MV-4-11 (cell line): Measurements from ENCODE around the gene GALNT9.
"Not testable (repeated sequence)": the region's sequence is repeated elsewhere in the genome, so short reads cannot be mapped to it uniquely, and the experiment has no call there.

Experiments used
- DNase-seq: peaks from one replicate; lab custom pipeline; 2025; lab: John Stamatoyannopoulos, UW

GALNT9 gene

DNA sequence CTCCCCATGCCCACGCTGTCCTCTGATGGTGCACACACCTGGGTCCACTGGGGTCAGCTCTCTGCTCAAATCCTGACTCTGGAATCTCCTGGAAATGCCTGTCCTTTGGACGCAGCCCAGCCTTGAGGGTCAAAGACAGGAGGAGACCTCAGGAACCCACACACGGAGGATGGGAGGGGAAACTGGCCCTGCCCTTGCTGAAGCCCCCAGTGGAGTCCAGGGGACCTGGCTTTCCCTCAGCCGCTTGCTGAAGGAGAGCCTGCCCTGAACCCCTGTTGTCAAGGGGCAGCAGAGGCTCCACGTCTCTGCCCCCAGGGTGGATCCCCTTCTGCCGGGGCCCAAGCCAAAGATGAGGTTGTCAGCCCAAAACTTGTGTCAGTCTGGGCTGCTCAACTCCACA lies 16.9 kb downstream of the GALNT9 start:
- DNase-seq: no peak

DNA sequence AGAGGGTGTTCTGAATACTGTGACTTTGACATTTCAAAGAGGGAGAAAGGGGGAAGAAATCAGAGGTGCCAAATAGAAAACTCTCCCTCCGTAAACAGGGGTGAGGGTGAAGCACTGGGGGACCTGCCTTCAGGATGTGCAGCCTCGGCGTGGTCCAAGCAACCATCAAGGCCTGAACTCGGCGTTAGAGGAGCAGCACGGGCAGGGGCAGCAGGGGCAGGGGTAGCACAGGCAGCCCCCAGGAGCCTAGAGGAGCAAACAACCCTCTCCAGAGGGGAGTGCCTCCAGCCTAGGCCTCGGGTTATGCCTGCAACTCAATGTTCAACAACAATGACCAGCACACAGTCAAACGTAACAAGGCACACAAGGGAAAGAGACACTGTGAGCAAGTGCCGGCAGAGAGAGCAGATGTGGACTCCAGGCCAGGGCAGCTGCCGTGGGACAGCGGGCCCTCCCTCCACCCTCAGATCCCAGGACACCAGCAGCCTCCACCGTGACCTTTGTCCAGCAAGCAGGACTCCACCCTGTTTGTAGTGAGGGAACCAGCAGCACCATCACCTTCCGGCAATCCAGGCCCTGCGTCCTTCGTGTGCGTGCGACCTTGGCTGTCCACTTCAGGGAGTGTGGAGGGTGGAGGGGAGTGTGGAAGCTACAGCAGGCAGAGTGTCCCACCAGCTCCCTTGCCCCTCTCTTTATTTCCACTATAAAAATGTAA lies 18.0 kb downstream of the GALNT9 start:
- no peak for DNase-seq

DNA sequence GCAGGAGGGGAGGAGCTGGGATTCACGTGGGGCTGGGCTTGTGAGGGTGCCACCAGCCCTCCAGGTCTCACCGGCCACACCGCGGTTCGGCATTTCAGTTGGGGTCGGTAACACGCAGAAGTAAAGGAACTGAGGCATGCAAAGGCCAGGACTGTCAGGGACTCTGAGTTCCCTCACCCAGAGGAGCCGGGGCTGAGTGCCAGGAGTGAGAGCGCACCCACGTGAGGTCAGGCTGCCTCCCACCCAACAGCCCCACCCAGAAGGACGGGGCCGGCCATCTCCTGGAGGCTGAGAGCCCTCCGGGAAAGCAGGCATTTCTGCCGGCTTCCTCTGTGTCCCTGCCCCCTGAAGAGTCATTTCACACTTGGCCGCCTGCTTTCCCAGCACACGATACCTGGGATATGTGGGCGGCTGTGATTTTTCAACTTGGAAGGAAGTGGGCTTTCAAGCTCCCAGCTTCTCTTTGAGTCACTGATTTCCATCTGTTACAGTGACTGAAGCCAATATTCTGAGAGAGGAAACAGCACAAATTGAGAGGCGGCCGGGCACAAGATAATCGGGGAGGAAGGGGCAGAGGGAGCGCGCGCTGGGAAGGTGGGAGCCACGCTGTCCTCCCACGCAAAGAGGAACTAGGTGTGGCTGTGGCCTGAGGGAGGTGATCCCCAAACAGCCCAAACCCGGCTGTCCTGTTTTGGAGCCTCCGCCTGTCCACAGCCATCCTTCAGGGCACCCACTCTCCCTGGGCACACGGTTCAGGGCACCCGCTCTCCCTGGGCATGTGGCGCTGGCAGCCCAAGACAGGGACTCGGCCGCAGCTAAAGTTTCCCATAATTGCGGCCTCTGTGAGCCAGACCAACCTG lies 19.0 kb downstream of the GALNT9 start:
- no peak for DNase-seq

DNA sequence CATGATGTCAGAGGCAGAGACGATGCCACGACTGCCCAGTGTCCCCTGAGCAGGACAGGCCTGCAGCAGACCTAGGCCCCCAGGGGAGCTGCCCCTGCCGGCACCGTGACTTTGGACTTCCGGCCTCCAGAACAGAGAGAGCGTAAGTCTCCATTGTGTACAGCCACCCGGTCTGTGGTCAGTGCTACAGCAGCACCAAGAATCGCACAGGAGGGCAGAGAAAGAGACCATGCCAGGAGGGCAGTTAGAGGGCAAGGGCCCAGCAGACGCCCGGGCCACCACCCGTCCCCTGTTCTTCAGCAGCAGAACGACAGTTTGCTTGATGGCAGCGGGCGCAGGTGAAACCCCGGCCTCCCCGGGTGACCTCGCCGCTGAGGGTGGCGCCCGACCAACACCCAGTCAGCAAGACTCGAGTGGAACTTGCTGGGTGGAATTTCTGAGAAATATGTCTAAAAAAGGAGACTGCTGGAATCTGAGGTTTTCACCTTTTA lies 19.7 kb downstream of the GALNT9 start:
- no peak for DNase-seq

DNA sequence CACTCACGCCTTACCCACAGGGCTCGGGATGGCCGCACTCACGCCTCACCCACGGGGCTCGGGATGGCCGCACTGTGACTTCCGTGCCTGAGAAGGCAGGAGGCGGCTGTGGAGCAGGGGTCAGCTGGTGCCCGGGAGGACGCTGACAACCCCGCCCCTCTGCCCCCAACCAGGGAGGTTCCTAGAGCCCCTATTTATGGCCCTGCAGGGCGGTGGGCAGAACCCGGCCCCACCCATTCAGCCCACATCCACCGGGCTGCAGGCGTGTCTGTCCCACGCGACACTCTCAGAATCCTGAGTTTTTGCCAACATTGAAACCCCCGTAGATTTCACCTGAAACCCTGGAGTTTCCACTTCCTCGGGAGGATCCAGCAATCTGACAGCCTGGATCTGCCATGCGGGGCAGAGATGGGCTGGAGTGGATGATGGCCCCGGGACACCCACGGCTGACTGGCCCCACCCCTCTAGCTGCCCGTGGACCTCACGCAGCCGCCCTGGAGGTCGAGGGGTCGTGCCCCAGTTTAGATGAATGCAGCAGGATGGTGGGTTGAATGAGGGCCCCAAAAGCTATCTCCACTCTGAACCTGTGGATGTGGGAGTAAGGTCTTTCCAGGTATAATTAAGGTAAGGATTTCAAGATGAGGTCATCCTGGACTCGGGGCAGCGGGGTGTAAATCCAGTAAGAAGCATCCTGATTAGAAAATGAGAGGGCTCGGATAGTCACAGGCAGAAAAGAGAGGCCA lies 20.4 kb downstream of the GALNT9 start:
- DNase-seq: no peak

DNA sequence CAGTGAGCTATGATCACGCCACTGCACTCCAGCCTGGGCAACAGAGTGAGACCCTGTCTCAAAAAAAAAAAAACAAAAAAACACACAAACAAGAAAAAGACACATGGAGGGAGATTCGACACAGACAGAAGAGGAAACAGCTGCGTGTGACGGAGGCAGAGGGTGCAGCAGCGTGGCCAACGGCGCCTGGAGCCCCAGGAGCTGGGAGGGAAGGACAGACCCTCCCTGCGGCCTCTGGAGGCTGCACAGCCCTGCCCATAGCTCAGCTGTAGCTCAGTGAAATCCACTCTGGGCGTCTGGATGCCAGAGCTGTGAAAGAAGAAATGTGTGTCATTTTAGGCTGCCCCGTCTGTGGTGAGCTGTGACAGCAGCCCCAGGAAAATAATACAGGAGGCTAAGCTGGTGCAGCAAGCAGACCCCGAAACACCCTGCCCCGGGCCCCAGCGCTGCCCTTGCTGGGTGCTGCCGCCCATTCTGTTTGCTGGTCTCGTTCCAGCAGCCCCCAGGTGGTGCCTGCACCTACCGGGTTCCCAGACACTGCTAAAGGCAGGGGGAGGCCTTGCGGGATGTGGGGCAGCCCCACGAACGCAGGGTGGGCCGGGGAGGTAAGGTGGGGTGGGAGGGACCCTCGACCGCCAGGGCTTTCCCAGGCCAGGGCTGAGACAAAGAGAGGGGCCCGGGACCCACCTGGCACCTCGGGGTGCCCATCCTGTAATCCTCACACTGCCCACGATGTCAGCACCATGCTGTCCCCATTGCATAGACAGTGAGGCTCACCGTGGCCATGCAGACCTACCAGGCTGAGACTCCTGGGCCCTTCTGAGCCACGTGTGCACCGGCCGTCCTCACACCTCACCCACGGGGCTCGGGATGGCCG lies 21.2 kb downstream of the GALNT9 start:
- DNase-seq: no peak

DNA sequence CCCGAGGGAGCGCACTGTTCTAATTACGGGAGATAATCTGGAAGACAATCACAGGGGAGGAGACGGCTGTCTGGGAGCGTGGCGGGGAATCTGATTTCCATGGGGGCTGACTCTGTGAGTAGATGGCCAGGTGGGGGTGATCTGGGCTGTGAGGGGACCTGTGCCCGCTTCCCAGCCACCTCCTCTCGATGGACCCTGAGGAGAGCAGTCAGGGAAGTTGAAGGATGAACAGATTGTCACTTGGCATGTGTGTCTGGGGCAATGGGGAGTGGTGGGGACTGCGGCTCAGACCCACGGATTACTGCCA lies 22.6 kb downstream of the GALNT9 start:
- no peak for DNase-seq

DNA sequence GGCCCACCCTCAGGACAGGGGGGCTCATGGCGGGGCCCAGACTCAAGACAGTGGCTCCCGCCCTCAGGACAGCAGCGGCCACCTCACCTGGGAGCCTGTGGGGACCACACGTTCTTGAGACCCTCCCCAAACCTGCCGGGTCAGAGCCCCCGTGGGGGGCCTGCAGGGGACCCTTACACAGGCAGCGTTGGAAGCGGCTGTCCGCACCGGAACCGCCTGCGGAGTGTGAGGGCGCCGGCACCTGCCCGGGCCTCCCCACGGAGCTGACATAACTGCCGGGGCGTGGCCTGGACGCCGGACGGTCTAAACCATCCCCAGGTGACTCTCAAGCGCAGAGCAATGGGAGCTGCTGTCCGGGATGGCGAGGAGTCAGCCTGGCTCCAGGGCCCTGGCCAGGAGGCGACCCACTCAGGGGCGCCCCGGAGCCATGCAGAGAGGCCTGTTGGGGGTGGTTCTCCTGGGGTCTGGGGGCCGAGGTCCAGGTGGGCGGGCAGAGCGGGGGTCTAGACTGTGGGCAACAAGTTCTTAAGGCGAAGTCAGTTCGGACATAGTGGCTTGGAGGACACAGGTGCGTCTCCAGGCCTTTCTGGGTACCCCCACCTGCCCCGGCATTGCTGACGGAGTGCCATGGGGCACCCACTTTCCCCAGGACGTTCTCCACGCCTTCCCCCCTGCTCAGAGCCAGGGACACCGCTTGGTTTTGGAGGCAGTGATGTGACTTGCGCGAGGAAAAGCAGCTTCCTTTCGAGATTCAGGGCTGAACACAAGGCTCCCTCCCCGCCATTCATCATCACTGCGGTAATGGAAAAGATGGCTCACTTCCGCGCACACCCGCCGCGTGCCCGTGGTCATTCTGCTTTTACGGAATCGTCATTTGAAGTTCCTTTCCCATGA lies 23.2 kb downstream of the GALNT9 start:
- DNase-seq: no peak

DNA sequence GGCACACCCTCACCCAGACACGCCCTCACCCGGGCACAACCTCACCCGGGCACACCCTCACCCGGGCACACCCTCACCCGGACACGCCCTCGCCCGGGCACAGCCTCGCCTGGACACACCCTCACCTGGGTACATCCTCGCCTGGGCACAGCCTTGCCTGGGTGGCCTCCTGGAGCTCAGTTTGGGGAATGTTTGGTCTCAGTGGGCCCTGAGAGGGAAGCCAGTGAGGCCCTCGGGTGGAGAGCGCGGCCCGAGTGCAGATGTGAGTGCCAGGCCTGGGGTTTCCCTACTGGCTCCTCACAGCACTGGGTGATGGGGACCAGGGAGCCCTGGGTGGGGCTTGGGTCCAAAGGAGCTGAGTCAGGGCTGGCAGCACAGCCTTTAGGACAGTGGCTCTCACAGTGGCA lies 23.8 kb downstream of the GALNT9 start:
- no peak for DNase-seq

DNA sequence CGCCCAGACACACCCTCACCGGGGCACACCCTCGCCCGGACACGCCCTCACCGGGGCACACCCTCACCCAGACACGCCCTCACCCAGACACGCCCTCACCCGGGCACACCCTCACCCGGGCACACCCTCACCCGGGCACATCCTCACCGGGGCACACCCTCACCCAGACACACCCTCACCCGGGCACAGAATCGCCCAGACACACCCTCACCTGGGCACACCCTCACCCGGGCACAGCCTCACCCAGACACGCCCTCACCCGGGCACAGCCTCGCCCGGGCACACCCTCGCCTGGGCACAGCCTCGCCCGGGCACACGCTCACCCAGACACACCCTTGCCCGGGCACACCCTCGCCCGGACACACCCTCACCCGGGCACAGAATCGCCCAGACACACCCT lies 24.5 kb downstream of the GALNT9 start:
- not testable (repeated sequence) for DNase-seq

DNA sequence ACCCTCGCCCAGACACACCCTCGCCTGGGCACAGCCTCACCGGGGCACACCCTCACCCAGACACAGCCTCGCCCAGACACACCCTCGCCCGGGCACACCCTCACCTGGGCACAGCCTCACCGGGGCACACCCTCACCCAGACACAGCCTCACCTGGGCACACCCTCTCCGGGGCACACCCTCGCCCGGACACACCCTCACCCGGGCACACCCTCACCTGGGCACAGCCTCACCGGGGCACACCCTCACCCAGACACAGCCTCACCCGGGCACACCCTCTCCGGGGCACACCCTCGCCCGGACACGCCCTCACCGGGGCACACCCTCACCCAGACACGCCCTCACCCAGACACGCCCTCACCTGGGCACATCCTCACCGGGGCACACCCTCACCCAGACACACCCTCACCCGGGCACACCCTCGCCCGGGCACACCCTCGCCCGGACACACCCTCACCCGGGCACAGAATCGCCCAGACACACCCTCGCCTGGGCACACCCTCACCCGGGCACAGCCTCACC lies 25.5 kb downstream of the GALNT9 start:
- not testable (repeated sequence) for DNase-seq

DNA sequence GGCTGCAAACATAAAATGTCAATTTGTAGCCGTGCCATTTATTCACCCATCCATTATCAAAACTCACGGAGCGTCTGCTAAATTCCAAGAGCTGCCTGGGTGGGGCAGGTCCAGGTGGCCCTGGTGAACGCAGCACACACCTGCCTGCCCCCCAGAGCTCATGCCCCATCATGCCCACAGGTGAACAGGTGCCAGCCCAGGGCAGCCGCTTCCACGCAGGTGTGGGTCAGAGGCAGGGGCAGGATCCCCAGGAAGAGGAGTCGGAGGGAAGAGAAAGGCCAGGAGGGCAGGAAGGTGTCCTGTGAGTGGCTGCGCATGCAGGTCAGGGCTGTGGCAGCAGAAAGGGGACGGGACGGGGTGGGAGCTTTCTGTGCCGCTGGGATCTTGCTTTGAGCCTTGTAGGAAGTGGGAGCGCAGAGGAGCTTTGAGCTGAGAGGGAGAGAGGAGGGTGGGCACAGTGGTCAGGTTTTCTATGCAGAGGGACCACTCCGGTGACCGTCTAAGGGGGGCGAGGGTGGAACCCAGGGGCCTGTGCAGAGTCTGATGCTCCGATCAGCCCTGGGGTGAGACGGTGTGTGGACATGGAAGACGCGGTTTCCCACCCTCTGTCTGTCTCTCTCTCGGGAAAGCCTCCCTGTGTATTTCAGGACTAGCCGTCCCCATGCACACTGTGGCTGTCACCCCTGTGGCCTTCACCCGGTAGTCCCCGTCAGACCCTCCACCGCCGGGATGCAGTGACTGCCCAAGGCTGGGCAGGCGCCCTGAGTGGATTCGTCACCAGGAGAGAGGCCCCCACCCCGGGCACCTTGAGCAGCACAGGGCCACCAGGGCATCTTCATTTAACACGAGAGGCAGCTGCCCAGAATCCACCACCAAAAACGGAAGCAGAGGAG lies 26.7 kb downstream of the GALNT9 start:
- DNase-seq: no peak

DNA sequence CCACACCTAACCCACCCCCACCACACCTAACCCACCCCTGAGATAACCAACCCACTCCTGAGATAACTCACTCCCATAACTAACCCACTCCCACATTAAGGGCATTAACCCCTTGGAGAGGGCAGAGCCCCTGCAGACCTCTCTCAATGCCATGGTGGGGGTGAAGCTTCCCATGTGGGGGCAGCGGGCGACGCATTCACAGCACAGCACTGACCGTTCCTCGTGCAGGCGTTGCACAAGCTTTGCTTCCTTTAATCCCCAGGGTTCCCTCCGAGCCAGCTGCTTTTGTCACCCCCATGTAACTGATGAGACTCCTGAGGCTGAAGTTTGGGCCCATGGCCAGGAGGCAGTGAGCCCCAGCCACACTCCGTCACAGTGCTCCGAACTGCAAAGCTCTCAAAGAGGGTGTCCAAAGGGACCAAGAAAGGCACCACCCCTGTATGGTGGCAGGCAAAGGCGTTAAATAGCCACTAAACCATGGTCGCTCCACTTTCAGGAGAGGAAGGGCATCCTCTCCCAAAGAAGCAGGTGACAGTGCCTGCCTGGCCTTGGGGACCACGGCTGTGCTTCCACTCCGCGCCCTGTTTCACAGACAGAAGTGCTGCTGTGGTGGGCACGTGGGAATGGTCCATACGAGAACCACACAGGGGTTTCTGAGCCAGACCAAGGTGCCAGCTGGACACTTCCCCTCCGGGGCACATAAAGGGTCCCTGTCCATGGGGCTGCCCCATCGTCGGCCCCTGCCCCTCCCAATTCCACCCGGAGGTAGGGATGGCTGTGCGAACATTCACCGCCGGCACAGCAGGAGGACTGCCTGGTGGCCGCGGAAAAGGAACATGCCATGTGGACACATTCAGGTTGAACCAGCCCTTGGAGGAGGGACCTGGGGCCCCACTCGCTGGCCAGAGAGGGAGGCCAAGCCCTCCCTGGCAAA lies 28.3 kb downstream of the GALNT9 start:
- DNase-seq: no peak

DNA sequence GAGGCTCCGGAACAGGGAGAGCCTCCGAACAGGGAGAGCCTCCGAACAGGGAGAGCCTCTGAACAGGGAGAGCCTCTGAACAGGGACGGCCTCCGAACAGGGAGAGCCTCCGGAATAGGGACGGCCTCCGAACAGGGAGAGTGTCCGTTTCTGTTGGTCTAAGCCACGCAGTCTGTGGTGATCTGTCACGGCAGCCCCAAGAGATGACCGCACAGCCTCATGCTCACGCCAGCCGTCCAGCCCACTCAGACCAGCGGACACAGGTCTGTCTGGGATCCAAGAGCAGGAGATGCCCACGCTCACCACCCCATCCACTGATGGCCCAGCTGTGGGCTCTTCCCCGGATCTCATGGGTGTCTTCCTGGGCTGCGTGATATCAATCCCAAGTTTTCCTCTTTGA lies 33.3 kb downstream of the GALNT9 start:
- no peak for DNase-seq

DNA sequence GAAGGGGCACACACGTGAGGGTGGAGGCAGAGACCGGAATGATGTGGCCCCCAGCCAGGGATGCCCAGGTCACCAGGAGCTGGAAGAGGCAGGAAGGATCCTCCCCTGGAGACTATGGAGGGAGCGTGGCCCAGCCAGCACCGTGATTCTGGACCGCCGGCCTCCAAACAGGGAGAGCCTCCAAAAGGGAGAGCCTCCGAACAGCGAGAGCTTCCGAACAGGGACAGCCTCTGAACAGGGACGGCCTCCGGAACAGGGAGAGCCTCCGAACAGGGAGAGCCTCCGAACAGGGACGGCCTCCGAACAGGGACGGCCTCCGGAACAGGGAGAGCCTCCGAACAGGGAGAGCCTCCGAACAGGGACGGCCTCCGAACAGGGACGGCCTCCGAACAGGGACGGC lies 33.8 kb downstream of the GALNT9 start:
- not testable (repeated sequence) for DNase-seq

DNA sequence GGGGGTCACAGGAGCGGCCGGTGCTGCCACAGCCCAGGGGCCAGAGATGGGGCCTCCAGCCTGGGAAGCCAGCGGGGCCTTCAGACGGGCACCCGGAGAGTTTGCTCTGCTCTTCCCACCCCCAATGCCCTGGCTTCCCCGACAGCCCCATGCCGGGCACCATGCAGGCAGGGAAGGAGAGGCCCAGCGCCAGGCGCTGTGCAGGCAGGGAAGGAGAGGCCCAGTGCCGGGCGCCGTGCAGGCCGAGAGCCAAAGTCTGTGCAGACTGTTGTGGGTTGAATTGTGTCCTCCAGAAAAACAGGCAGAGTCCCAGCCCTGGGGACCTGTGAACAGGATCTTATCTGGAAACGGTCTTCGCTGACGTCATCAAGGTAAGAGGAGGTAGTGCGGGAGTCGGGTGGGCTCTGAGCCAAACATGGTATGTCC lies 34.3 kb downstream of the GALNT9 start:
- no peak for DNase-seq

DNA sequence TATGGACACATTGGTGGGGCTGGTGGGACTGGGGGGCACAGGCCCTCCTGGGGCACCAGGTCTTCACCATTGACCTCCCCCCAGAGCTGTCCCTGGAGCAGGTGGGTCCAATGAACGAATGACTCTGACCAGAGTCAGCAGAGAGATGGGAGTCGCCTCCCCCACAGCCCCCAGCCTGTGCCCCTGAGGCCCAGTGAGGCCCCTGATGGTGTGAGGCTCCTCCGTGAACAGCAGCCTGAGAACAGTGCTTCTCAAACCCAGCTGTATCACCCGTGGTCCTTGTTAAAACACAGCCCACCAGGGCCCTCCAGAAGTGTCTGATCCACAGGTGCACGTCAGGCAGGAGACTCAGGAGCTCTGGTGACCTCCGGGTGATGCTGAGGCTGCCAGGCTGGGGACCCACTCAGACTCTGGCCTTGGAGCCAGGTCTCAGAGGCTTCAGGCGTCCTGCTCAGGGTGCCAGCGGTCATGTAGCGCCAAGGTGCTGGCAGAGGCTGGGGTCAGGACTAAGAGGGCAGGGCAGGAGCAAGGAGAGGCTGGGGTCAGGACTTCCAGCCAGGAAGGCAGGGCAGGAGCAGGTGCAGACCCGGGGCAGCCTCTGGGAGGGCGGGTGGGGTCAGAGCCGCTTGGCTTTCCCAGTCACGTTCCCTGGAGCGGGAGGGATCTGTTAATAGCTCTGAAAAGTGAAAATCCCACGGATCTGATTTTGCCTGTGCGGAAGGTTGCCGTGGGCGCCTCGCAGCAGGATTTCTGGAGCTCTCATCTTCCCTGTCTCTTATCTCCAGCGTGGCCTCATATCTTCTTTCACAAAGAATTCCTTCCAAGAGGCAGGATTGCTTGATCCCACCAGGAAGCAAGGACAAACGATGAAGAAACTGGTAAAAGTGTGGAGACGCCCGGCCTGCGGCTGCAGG lies 35.0 kb downstream of the GALNT9 start:
- no peak for DNase-seq
